ENCODE data around the gene SPINK14.

- TF ChIP-seq POLR2AphosphoS5 (IDR thresholded peaks at IDR 0.05; ENCODE audit: low read depth, low read length) (no peak), TAF1 (IDR thresholded peaks at IDR 0.05; ENCODE audit: borderline replicate concordance, low read depth, low read length) (no peak)
Measured at GRCh38 chr5:148145916-148146315, 22.4 kb upstream of the SPINK14 start.
